ENCODE results near the gene ARHGAP6.
A peak's percentile ranks its signal among the peaks of the same experiment; 100 is the strongest.
"Not testable (repeated sequence)": the region's sequence is repeated elsewhere in the genome, so short reads cannot be mapped to it uniquely, and the experiment has no call there.

ARHGAP6 gene

GRCh38 chrX:11664211-11665167 lies 1.2 kb downstream of the ARHGAP6 start:
- Mint-ChIP-seq H3K9me3 (ENCODE audit: low read depth) (no peaks in the 10 kb centered on the region), H3K36me3 (no peaks in the 10 kb centered on the region), H3K4me1 (ENCODE audit: low read depth) (peaks cover 9% of the 10 kb centered on the region), H3K4me3 (peak overlapping the region; percentile 40), H3K27ac (no peak overlapping the region), H3K27me3 (peaks cover 20% of the 10 kb centered on the region)

DNA sequence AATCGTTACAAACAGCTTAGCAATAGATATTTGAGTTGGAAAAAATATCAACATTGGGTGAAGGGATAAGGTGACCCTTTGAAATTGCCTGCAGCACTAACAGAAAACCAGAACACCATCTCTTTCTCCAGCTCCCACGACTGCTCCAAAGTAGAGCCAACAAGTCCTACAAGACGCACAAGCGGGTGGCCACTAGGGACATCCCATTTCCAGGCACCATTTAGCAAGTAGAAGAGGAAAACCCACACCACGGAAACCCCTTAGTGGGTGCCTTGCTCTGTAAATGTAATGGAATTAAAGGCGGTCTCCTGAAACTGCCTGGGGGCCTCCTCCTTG lies 1.9 kb downstream of the ARHGAP6 start:
- Mint-ChIP-seq H3K27me3 (peaks cover 16% of the 10 kb centered on the region), H3K27ac (no peak overlapping the region), H3K4me1 (ENCODE audit: low read depth) (peaks cover 9% of the 10 kb centered on the region), H3K9me3 (ENCODE audit: low read depth) (no peaks in the 10 kb centered on the region), H3K36me3 (no peaks in the 10 kb centered on the region), H3K4me3 (peak overlapping the region; percentile 40)

DNA sequence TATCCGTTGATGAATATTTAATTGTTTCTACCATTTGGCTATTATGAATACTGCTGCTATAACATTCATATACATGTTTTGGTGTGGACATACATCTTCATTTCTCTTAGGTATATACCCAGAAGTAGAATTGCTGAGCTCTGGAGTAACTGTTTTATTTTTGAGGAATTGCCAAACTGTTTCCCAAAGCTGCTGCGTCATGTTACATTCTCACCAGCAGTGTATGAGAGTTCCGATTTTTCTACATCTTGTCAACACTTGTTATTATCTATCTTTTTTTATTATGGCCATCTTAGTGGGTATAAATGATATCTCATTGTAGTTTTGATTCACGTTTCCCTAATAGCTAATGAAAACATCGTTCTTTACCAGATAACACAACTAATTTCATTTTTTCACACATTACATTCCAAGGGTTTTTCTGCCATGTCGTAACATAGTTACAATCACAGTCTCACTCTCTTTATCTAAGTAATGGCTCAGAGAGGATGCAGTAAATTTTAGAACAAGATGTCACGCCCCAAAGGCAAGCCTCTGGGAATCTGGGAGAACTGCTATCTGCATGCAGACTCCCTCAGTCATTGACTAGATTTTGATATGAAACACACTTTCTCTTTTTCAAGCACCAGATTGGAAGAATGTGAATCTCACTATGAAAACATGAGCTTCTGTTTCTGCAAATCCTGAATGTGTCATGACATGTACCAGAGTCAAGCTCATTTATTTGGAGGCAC lies 10.3 kb downstream of the ARHGAP6 start:
- no peaks in the 10 kb centered on the region for H3K36me3 Mint-ChIP-seq
- H3K27ac Mint-ChIP-seq, result no peak overlapping the region
- H3K9me3 Mint-ChIP-seq (ENCODE audit: low read depth), result no peaks in the 10 kb centered on the region
- peaks cover 13% of the 10 kb centered on the region for H3K27me3 Mint-ChIP-seq
- no peaks in the 10 kb centered on the region for H3K4me1 Mint-ChIP-seq (ENCODE audit: low read depth)
- no peak overlapping the region for H3K4me3 Mint-ChIP-seq

DNA sequence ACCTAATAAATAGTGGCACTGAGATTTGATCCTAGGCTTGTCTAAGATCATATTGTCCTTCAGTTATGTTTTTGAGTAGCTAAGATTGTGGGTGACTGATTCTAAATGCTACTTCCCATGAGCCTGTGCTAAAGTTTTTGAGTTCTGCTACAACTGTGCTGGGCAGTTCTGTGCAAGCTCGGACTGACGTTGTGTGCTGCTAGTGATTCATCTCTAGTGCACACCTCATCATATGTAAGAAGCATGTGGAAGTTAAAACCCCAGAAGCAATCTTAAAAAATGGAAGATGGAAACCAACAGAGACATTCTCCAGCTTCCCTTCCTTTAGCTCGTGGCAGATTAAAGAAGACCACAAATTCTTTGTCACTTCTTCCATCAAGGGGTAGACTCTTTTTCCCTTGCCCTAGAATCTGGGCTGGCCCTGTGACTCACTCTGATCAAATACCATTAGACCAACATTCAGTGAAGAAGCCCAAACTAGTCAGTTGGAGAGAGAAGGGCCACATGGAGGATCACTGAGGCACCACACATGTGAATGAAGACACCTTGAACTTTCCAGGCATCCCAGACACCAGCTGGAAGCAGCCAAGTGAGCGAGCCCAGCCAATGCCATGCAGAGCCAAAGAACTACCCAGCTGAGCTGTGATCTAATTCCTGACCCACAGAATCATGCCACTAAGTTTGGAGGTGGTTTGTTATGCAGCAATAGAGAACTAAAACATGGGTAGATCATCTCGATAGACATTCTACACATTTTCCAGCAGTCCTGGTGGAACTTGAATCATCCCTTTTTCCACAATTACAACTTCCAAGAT lies 16.8 kb downstream of the ARHGAP6 start:
- no peaks in the 10 kb centered on the region for H3K4me1 Mint-ChIP-seq (ENCODE audit: low read depth)
- H3K9me3 Mint-ChIP-seq (ENCODE audit: low read depth), result no peaks in the 10 kb centered on the region
- no peaks in the 10 kb centered on the region for H3K36me3 Mint-ChIP-seq
- no peak overlapping the region for H3K4me3 Mint-ChIP-seq
- no peak overlapping the region for H3K27ac Mint-ChIP-seq
- H3K27me3 Mint-ChIP-seq, result no peaks in the 10 kb centered on the region

DNA sequence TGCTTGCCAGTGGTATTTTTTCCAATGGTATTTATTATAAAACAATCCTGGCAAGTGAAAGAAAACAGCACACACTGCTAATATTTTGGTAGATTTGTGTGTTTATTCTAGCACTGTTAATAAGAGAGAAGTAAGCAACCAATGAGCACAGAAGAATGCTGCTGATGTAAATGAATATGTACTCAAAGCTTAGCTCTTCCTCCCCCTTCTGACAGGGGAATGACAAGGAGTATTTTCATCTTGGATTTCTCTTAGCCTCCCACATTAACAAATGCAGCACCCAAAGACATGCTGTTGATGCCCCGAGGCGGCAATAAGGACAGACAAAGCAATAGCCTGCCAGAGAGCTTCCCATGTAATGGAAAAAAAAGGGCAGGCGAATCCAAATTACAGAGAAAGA lies 18.6 kb downstream of the ARHGAP6 start:
- Mint-ChIP-seq H3K4me1 (ENCODE audit: low read depth) (no peaks in the 10 kb centered on the region), H3K36me3 (no peaks in the 10 kb centered on the region), H3K4me3 (no peak overlapping the region), H3K9me3 (ENCODE audit: low read depth) (no peaks in the 10 kb centered on the region), H3K27me3 (no peaks in the 10 kb centered on the region), H3K27ac (no peak overlapping the region)

DNA sequence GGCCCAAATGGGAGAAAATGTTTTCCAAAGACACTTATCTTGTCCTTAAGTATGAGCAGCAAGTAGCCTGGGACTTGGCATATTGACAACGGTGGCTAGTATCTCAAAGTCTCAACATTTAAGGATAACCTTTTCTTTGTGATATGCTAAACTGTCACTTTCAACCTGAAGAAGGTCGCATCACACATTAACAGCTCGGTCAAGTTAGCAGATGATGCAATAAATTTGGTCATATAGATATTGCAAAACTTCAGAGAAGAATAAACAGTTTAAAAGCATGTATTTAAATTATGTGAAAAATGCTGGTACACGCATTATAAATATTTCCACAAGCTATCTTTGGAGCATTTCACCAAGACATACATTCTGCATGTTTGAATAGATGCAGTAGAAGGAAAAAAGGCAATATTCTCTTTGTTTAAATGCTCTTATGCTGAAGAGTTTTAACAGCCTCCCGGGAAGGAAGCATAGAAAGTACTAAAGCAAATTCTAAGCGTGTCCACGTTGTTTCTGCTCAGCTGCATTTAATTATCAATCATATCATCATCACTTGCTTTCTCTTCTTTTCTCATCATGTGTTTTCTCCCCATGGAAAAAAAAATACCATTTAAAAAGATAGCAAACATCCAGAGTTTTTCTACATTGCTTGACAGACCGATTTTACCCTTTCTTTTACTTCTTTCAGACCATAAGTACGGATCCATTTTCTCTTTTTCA lies 24.2 kb downstream of the ARHGAP6 start:
- Mint-ChIP-seq H3K4me1 (ENCODE audit: low read depth) (no peaks in the 10 kb centered on the region), H3K9me3 (ENCODE audit: low read depth) (no peaks in the 10 kb centered on the region), H3K27ac (no peak overlapping the region), H3K27me3 (no peaks in the 10 kb centered on the region), H3K4me3 (no peak overlapping the region), H3K36me3 (no peaks in the 10 kb centered on the region)

DNA sequence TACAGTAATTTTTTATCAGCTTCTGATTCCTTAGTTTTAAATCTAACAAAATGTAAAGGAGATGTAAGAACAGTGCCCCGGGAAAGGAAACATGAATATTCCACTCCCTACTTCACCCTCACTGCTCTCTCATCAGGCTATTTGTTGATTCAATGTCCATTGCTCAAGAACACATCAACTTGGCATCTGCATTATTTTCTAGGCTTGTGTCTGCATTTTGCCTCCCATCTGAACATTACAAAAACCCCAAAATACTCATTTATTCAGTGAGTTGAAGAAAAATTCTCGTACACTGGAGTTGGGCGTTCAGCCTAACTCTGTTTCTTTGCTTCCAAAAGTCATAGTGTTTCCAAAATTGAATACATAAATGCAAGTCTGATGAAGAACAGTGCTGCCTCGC lies 25.6 kb downstream of the ARHGAP6 start:
- Mint-ChIP-seq H3K27me3 (no peaks in the 10 kb centered on the region), H3K4me1 (ENCODE audit: low read depth) (no peaks in the 10 kb centered on the region), H3K9me3 (ENCODE audit: low read depth) (no peaks in the 10 kb centered on the region), H3K27ac (no peak overlapping the region), H3K36me3 (no peaks in the 10 kb centered on the region), H3K4me3 (no peak overlapping the region)

- H3K9me3 Mint-ChIP-seq (ENCODE audit: low read depth), result no peaks in the 10 kb centered on the region
- H3K27me3 Mint-ChIP-seq, result peaks cover 3% of the 10 kb centered on the region
- no peak overlapping the region for H3K4me3 Mint-ChIP-seq
- H3K4me1 Mint-ChIP-seq (ENCODE audit: low read depth), result no peaks in the 10 kb centered on the region
- no peak overlapping the region for H3K27ac Mint-ChIP-seq
- H3K36me3 Mint-ChIP-seq, result no peaks in the 10 kb centered on the region
Observed at GRCh38 chrX:11632732-11633131, 33.0 kb downstream of the ARHGAP6 start.

DNA sequence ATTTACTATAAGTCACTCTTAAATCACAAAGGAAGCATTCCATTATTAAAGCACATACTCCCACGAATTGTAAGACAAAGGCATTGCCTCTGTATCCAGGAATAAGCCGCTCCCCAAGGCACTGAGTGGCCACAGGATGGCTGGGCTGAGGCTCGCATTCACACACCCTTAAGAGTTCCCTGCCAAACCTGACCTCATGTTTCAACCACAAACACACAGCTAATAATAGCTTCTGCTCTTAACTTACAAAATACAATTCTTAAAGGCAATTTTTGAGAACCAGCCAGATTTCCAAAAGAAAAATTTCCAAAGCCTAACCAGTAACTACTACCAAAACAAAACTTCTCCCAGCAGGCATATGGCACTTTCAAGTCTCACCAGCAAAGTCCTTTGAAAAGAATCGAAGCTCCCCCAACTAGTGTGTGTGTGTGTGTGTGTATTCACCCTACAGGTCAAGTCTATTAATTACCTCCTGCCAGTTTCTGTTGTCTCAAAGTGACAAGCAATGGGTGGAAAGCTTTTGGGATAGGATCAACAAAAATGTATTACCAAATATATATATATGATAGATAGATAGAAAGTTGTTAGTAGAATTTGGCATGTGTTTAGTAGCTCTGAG lies 36.0 kb downstream of the ARHGAP6 start:
- Mint-ChIP-seq H3K9me3 (ENCODE audit: low read depth) (no peaks in the 10 kb centered on the region), H3K4me3 (no peak overlapping the region), H3K27ac (no peak overlapping the region), H3K27me3 (peaks cover 3% of the 10 kb centered on the region), H3K36me3 (no peaks in the 10 kb centered on the region), H3K4me1 (ENCODE audit: low read depth) (no peaks in the 10 kb centered on the region)

DNA sequence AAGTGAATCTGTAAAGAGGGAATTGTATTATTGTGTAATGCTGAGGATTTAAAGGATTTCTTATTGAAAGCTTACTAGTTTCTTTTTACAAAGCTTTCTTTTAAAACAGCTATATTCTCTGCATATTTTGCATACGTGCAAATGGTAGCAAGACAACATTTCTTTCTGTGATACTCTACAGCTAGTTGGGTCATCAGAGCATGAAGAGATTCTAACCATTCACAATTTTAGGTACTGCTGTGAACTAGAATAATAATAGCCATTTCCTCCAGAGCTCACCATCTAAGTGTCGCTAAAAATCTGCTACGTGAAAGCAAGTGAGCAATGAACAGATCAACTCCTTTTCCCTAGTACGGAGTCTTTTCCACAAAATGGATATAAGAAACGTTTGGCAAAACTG lies 37.3 kb downstream of the ARHGAP6 start:
- peaks cover 3% of the 10 kb centered on the region for H3K27me3 Mint-ChIP-seq
- H3K4me1 Mint-ChIP-seq (ENCODE audit: low read depth), result no peaks in the 10 kb centered on the region
- H3K27ac Mint-ChIP-seq, result no peak overlapping the region
- H3K4me3 Mint-ChIP-seq, result no peak overlapping the region
- no peaks in the 10 kb centered on the region for H3K36me3 Mint-ChIP-seq
- H3K9me3 Mint-ChIP-seq (ENCODE audit: low read depth), result no peaks in the 10 kb centered on the region

GRCh38 chrX:11626351-11626750 lies 39.4 kb downstream of the ARHGAP6 start:
- Mint-ChIP-seq H3K4me1 (ENCODE audit: low read depth) (no peaks in the 10 kb centered on the region), H3K9me3 (ENCODE audit: low read depth) (no peaks in the 10 kb centered on the region), H3K27ac (no peak overlapping the region), H3K27me3 (peaks cover 3% of the 10 kb centered on the region), H3K4me3 (no peak overlapping the region), H3K36me3 (no peaks in the 10 kb centered on the region)

- Mint-ChIP-seq H3K36me3 (no peaks in the 10 kb centered on the region), H3K27ac (no peak overlapping the region), H3K4me3 (no peak overlapping the region), H3K9me3 (ENCODE audit: low read depth) (peaks cover 4% of the 10 kb centered on the region), H3K4me1 (ENCODE audit: low read depth) (no peaks in the 10 kb centered on the region), H3K27me3 (peaks cover 8% of the 10 kb centered on the region)
Observed at GRCh38 chrX:11619441-11619840, 46.3 kb downstream of the ARHGAP6 start.

DNA sequence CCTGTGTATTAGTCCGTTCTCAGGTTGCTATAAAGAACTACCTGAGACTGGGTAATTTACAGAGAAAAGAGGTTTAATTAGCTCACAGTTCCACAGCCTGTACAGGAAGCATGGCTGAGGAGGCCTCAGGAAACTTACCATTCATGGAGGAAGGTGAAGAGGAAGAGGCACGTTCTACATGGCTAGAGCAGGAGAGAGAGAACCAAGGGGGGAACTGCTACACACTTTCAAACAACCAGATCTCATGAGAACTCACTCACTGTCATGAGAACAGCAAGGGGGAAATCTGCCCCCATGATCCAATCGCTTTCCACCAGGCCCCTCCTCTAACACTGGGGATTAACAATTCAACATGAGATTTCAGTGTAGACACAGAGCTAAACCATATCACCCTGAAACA lies 51.5 kb downstream of the ARHGAP6 start:
- H3K4me1 Mint-ChIP-seq (ENCODE audit: low read depth); H3K27ac Mint-ChIP-seq; H3K4me3 Mint-ChIP-seq; H3K36me3 Mint-ChIP-seq; H3K9me3 Mint-ChIP-seq (ENCODE audit: low read depth): not testable (repeated sequence)
- H3K27me3 Mint-ChIP-seq, result peaks cover 10% of the 10 kb centered on the region

DNA sequence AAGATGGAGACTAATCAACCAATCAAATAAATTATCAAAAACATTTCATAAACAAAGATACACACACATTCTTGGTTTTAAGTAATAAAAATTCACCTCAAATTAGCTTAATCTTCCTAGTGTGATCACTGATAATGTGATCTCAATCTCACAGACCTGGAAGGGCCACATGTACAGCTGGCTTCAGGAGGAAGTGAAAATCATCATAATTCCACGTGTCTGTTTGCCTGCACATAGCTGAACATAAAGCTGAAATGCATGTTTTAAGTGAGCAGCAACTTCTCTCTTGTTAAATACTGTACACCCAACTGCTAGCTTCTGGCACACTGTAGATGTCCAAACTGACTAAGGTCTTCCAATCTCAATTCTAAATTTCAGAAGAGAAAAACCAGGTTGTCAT lies 53.8 kb downstream of the ARHGAP6 start:
- no peaks in the 10 kb centered on the region for H3K4me1 Mint-ChIP-seq (ENCODE audit: low read depth)
- H3K4me3 Mint-ChIP-seq, result no peak overlapping the region
- no peak overlapping the region for H3K27ac Mint-ChIP-seq
- H3K36me3 Mint-ChIP-seq, result no peaks in the 10 kb centered on the region
- H3K27me3 Mint-ChIP-seq, result peaks cover 5% of the 10 kb centered on the region
- H3K9me3 Mint-ChIP-seq (ENCODE audit: low read depth), result peaks cover 4% of the 10 kb centered on the region

All from activated naive CD8-positive, alpha-beta T cell (primary cell).